Measurements from ENCODE around the gene PRKCZ. TPM values are rescaled to one million over a fixed set of nuclear protein-coding genes. Genes with fewer than 3 reads are reported as not detected.

The PRKCZ gene
- total RNA-seq, 1 donor: 0.72 TPM

DNA sequence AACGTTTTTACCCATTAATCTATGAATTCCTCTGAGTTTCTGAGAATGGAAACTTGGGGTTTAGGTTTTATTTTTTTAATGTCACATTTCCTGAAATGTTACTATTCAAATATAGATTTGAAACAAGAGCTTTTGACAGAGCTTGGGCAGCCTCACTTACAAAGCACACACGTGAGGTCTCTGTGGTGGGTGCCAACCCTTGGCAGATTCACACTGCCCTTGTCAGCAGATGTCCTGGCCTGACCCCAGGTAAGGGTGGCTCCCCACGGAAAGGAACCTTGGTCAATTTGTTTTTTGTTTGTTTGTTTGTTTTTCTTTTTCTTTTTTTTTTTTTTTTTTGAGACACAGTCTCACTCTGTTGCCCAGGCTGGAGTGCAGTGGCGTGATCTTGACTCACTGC lies 90.8 kb downstream of the PRKCZ start:
- no peak overlapping the region for H3K4me3 ChIP-seq (ENCODE audit: insufficient read depth, low read length)
- H3K27me3 ChIP-seq (ENCODE audit: insufficient read depth, low read length): peaks cover 14% of the 10 kb centered on the region
- no peak overlapping the region for H3K27ac ChIP-seq (ENCODE audit: low read depth, low read length)
- no peaks in the 10 kb centered on the region for H3K9me3 ChIP-seq (ENCODE audit: low read depth, low read length)
- H3K36me3 ChIP-seq (ENCODE audit: insufficient read depth, low read length): no peaks in the 10 kb centered on the region
- H3K4me1 ChIP-seq (ENCODE audit: insufficient read depth, low read length): peaks cover 4% of the 10 kb centered on the region
- H4K20me1 ChIP-seq (ENCODE audit: insufficient read depth, low read length): no peaks in the 10 kb centered on the region
- TF ChIP-seq, protein P1, sequence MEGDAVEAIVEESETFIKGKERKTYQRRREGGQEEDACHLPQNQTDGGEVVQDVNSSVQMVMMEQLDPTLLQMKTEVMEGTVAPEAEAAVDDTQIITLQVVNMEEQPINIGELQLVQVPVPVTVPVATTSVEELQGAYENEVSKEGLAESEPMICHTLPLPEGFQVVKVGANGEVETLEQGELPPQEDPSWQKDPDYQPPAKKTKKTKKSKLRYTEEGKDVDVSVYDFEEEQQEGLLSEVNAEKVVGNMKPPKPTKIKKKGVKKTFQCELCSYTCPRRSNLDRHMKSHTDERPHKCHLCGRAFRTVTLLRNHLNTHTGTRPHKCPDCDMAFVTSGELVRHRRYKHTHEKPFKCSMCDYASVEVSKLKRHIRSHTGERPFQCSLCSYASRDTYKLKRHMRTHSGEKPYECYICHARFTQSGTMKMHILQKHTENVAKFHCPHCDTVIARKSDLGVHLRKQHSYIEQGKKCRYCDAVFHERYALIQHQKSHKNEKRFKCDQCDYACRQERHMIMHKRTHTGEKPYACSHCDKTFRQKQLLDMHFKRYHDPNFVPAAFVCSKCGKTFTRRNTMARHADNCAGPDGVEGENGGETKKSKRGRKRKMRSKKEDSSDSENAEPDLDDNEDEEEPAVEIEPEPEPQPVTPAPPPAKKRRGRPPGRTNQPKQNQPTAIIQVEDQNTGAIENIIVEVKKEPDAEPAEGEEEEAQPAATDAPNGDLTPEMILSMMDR (IDR thresholded peaks at IDR 0.05; ENCODE audit: extremely low read depth, low read depth, low read length): no peak
- no peaks in the 10 kb centered on the region for H3K79me2 ChIP-seq (ENCODE audit: insufficient read depth, low read length)
- H2AFZ ChIP-seq (ENCODE audit: low read length): no peak overlapping the region
- H3K4me2 ChIP-seq (ENCODE audit: insufficient read depth, low read length): no peak overlapping the region
- DNase-seq (ENCODE audit: insufficient read length, low spot score, missing footprints): peak; percentile 47

DNA sequence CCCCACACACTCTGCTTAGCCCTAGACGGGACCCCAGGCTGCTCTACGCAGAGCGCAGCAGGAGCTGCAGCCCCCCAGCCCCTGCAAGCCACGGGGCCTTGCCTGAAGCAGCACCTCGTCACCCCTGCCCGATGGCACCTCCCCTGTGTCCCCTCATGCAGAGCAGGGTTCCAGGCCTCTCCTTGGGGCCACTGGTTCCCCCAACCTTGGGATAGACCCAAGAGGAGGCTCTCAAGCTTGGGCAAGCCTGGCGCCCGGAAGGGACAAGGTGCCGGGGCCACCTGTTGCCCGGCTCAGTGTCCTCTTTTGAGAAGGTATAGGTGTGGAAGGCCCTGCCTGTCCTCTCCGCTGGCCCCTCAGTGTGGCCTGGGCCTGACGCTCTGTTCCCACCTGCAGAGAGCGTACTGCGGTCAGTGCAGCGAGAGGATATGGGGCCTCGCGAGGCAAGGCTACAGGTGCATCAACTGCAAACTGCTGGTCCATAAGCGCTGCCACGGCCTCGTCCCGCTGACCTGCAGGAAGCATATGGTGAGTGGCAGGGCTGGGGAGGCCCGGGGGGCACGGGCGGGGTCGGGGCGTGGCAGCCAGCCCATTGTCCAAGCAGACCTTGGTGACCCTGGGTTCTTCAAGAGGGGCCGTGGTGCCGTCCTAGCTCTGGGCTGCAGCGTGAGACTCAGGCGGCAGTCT lies 93.7 kb downstream of the PRKCZ start:
- DNase-seq (ENCODE audit: insufficient read length, low spot score, missing footprints): peak; percentile 71
- no peaks in the 10 kb centered on the region for H3K9me3 ChIP-seq (ENCODE audit: low read depth, low read length)
- no peaks in the 10 kb centered on the region for H3K79me2 ChIP-seq (ENCODE audit: insufficient read depth, low read length)
- TF ChIP-seq, protein P1 (IDR thresholded peaks at IDR 0.05; ENCODE audit: extremely low read depth, low read depth, low read length): no peak
- no peaks in the 10 kb centered on the region for H3K36me3 ChIP-seq (ENCODE audit: insufficient read depth, low read length)
- no peaks in the 10 kb centered on the region for H4K20me1 ChIP-seq (ENCODE audit: insufficient read depth, low read length)
- no peak overlapping the region for H3K4me3 ChIP-seq (ENCODE audit: insufficient read depth, low read length)
- H2AFZ ChIP-seq (ENCODE audit: low read length): no peak overlapping the region
- peaks cover 2% of the 10 kb centered on the region for H3K27me3 ChIP-seq (ENCODE audit: insufficient read depth, low read length)
- H3K4me2 ChIP-seq (ENCODE audit: insufficient read depth, low read length): no peak overlapping the region
- peaks cover 4% of the 10 kb centered on the region for H3K4me1 ChIP-seq (ENCODE audit: insufficient read depth, low read length)
- H3K27ac ChIP-seq (ENCODE audit: low read depth, low read length): no peak overlapping the region

DNA sequence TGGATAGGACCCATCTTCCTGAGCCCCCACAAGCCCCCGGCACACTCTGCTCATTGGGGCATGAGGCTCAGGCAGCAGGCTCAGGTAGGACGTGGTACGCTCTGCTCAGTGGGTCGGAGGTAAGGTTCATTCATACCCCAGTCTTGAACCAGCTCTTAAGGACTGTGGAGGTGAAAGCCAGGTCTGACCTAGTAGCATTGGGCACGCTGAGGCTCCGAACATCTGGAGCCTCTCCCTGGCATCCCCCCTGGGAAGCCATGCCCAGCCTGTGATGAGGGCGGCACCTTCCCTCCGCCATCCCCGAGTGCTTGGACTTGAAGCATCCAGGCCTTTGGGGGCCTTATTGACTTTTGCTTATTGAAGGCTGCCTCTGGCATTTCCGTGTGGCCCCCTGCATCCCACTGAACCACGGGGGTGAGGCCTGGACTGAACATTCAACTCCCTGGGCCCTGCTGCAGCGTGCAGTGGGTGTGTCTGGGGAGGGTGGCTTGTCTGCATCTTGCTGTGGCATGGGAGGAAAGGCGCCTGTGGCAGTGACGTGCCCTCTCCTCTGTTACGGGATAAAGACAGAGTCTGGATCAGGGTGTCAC lies 94.4 kb downstream of the PRKCZ start:
- TF ChIP-seq, protein P1 (IDR thresholded peaks at IDR 0.05; ENCODE audit: extremely low read depth, low read depth, low read length): no peak
- Histone ChIP-seq H2AFZ (ENCODE audit: low read length) (no peak overlapping the region), H3K4me1 (ENCODE audit: insufficient read depth, low read length) (peaks cover 4% of the 10 kb centered on the region), H3K36me3 (ENCODE audit: insufficient read depth, low read length) (no peaks in the 10 kb centered on the region), H3K79me2 (ENCODE audit: insufficient read depth, low read length) (no peaks in the 10 kb centered on the region), H3K4me2 (ENCODE audit: insufficient read depth, low read length) (no peak overlapping the region), H4K20me1 (ENCODE audit: insufficient read depth, low read length) (no peaks in the 10 kb centered on the region), H3K9me3 (ENCODE audit: low read depth, low read length) (no peaks in the 10 kb centered on the region), H3K27ac (ENCODE audit: low read depth, low read length) (no peak overlapping the region), H3K4me3 (ENCODE audit: insufficient read depth, low read length) (no peak overlapping the region), H3K27me3 (ENCODE audit: insufficient read depth, low read length) (no peaks in the 10 kb centered on the region)
- peak; percentile 69 for DNase-seq (ENCODE audit: insufficient read length, low spot score, missing footprints)

DNA sequence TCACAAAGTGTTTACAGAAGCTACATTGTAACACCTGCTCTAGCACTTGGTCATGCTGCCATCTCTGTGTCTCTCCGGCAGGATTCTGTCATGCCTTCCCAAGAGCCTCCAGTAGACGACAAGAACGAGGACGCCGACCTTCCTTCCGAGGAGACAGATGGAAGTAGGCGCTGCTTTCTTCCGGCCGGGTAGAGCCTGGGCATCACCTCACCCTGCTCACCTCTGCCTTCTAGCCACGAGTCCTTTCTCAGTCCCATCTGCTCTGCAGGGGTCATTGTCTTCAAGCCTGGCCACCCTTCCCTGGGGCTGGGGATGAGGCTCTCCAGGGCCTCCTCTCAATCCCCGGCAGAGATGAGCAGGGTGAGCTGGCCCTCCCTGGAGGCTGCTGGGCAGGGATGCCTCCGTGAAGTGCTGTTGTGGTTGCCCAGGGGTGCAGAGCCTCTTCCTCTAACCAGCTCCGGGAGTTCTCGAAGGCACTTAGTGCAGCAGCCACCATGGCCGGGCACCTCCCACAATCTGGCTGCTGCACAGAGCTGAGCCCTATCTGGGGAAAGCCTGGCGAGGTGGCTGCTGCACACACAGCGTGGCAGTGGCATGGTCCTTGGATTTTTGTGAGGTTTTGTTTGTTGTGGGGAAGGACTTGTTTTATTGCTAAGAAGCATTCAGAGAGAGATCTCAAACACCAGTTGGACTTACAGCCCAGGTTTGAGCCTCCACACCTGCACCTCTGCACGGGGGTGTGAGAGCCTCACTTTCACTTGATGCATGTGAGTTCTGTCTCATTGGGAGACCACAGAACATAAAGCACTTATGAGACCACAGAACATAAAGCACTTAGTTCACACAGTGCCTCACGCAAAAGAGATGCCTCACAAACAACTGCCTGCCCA lies 96.0 kb downstream of the PRKCZ start:
- peak; percentile 22 for DNase-seq (ENCODE audit: insufficient read length, low spot score, missing footprints)
- Histone ChIP-seq H2AFZ (ENCODE audit: low read length) (no peak overlapping the region), H3K36me3 (ENCODE audit: insufficient read depth, low read length) (no peaks in the 10 kb centered on the region), H3K4me3 (ENCODE audit: insufficient read depth, low read length) (no peak overlapping the region), H3K9me3 (ENCODE audit: low read depth, low read length) (no peaks in the 10 kb centered on the region), H3K27ac (ENCODE audit: low read depth, low read length) (no peak overlapping the region), H3K79me2 (ENCODE audit: insufficient read depth, low read length) (no peaks in the 10 kb centered on the region), H4K20me1 (ENCODE audit: insufficient read depth, low read length) (no peaks in the 10 kb centered on the region), H3K27me3 (ENCODE audit: insufficient read depth, low read length) (peaks cover 4% of the 10 kb centered on the region), H3K4me2 (ENCODE audit: insufficient read depth, low read length) (no peak overlapping the region), H3K4me1 (ENCODE audit: insufficient read depth, low read length) (no peaks in the 10 kb centered on the region)
- TF ChIP-seq, protein P1 (IDR thresholded peaks at IDR 0.05; ENCODE audit: extremely low read depth, low read depth, low read length): no peak

Measured in osteoblast (primary cell).